A549 (cell line): ENCODE data around the gene DACH2.
A peak's percentile ranks its signal among the peaks of the same experiment; 100 is the strongest.

Experiments
- CEBPB ChIP-seq, 2 experiments: fragments of >200 bp in 1 of 2; sonication (Bioruptor Twin) in 1 of 2; formaldehyde crosslinking in 1 of 2; IDR thresholded peaks; 2 replicates each; pipeline ENCODE4 v1.6.1; 2012 to 2016
- CTCF ChIP-seq: fragments of >200 bp; sonication (Bioruptor Twin); formaldehyde crosslinking; IDR thresholded peaks from 3 replicates; pipeline ENCODE4 v1.5.1; 2016
- MAZ ChIP-seq: fragments of 150-350 bp; IDR thresholded peaks from 2 replicates; pipeline ENCODE4 v1.6.1; 2014; ENCODE audit warnings: antibody characterized with exemption, low read depth, low read length, borderline replicate concordance
- MYC ChIP-seq: IDR thresholded peaks from 2 replicates; pipeline ENCODE4 v1.6.1; 2012; ENCODE audit warnings: mild to moderate bottlenecking, inconsistent platforms, low read length, improper control_type of control experiment, borderline replicate concordance
- POLR2AphosphoS2 ChIP-seq: conservative IDR thresholded peaks from 2 replicates; pipeline ENCODE4 v1.6.1; 2012; ENCODE audit warnings: low read length, improper control_type of control experiment, inconsistent platforms
- RFX5 ChIP-seq: fragments of 450-650 bp; IDR thresholded peaks from 2 replicates; pipeline ENCODE4 v1.7.1; 2014; ENCODE audit warnings: antibody characterized with exemption, mild to moderate bottlenecking, moderate library complexity
- USF2 ChIP-seq: fragments of 450-650 bp; IDR thresholded peaks from 2 replicates; pipeline ENCODE4 v1.6.1; 2014; ENCODE audit warnings: antibody characterized with exemption

DNA sequence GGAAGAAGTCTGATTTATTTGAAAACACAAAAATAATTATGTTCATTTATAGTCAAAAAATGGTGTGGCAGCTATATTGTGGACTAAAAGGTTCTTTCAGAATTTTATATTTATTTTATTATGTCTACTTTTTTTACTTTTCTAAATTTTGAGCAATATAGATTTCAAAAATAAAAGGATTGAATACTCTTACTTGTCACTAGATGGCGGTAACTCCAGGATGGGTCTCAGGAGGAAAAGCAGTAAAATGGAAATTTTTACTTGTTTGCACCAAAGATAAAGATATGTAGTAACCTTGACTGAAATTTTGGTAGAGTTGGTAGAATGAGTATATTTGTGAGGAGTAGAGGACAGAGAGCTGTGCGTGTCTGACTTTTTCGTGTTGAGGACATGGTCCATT, 14.5 kb upstream of the DACH2 start:
- peak; percentile 50 for TF ChIP-seq CTCF
- no peak for TF ChIP-seq USF2
- TF ChIP-seq MAZ, result no peak
- no peak for TF ChIP-seq CEBPB (IDR thresholded peaks at IDR 0.05)
- no peak for TF ChIP-seq POLR2AphosphoS2
- no peak for TF ChIP-seq MYC
- TF ChIP-seq RFX5, result no peak
